ENCODE measurements around the gene HAND1.

Gene HAND1

GRCh38 chr5:154505567-154505966, 27.5 kb upstream of the HAND1 start:
- DNase-seq, result no peak

GRCh38 chr5:154503698-154504039, 25.6 kb upstream of the HAND1 start:
- no peak for DNase-seq

- no peak for DNase-seq
Observed at GRCh38 chr5:154502180-154502579, 24.2 kb upstream of the HAND1 start.

GRCh38 chr5:154501566-154501965, 23.5 kb upstream of the HAND1 start:
- DNase-seq, result no peak

GRCh38 chr5:154498994-154499393, 21.0 kb upstream of the HAND1 start:
- DNase-seq, result no peak

GRCh38 chr5:154498591-154498990, 20.6 kb upstream of the HAND1 start:
- DNase-seq, result no peak

- no peak for DNase-seq
Observed at GRCh38 chr5:154494036-154494435, 16.0 kb upstream of the HAND1 start.

GRCh38 chr5:154493274-154493673, 15.2 kb upstream of the HAND1 start:
- no peak for DNase-seq

GRCh38 chr5:154491941-154492340, 13.9 kb upstream of the HAND1 start:
- DNase-seq, result no peak

- no peak for DNase-seq
Observed at GRCh38 chr5:154487541-154487940, 9.5 kb upstream of the HAND1 start.

GRCh38 chr5:154486427-154486866, 8.4 kb upstream of the HAND1 start:
- DNase-seq, result no peak

GRCh38 chr5:154485850-154486426, 7.9 kb upstream of the HAND1 start:
- no peak for DNase-seq

GRCh38 chr5:154485096-154485491, 7.1 kb upstream of the HAND1 start:
- DNase-seq, result no peak

GRCh38 chr5:154484393-154485095, 6.5 kb upstream of the HAND1 start:
- DNase-seq, result no peak

- no peak for DNase-seq
Observed at GRCh38 chr5:154483654-154484392, 5.8 kb upstream of the HAND1 start.

- no peak for DNase-seq
Observed at GRCh38 chr5:154482528-154483449, 4.8 kb upstream of the HAND1 start.

- no peak for DNase-seq
Observed at GRCh38 chr5:154481584-154482381, 3.8 kb upstream of the HAND1 start.

GRCh38 chr5:154480847-154481246, 2.8 kb upstream of the HAND1 start:
- DNase-seq, result no peak

GRCh38 chr5:154479944-154480750, 2.1 kb upstream of the HAND1 start:
- DNase-seq, result no peak

- DNase-seq, result no peak
Observed at GRCh38 chr5:154479160-154479943, 1.3 kb upstream of the HAND1 start.

Measured in fibroblast of skin of back (primary cell).